ENCODE measurements around the gene NFU1. TPM values are rescaled to one million over a fixed set of nuclear protein-coding genes. Genes with fewer than 3 reads are reported as not detected.
"Not testable (repeated sequence)": the region's sequence is repeated elsewhere in the genome, so short reads cannot be mapped to it uniquely, and the experiment has no call there.

Gene NFU1
- total RNA-seq, 4 donors from 2014 or later = 6.7 to 84.8 (median 45.0) TPM

DNA sequence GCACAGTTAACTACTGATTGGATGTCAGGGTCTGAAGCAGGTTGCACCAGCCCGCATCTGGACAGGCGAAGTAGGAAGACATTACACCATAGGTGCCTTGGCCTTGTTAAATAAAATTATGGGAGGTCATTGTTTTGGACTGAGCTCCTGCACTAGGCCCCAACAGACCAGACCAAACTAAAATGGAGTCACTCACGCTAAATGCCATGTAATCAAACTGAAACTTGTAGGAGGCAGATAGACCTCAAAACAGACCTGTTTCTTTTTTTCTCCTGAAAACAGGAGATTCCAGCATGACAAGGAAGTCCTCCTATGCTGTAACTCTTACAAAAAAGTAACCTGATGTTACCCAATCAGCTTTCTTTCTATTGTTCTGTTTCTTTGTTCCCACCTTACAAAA is 15.5 kb upstream of the NFU1 start:
- in situ Hi-C loops (cut with MboI; ENCODE audit: low pct_ligation_motif_present in 1 of 4, low pct_unique_long_range_greater_than_20kb in 1 of 4, low sequenced_read_pairs in 3 of 4) = no loop called here
- no peaks in the 10 kb centered on the region for H3K9me3 ChIP-seq
- H3K27ac ChIP-seq = no peak overlapping the region
- no peak for DNase-seq
- intact Hi-C loops (cut with DNase I; ENCODE audit: low total_unique reads) = no loop called here
- no peaks in the 10 kb centered on the region for H3K4me1 ChIP-seq
- 86 to 97% methylated on average over 1 to 3 of the region's 3 CpGs for WGBS, 2 donors (ENCODE audit: low coverage in 1 of 2)
- H3K4me3 ChIP-seq = no peak overlapping the region
- no peaks in the 10 kb centered on the region for H3K27me3 ChIP-seq
- H3K36me3 ChIP-seq = no peaks in the 10 kb centered on the region
- TF ChIP-seq POLR2A (IDR thresholded peaks at IDR 0.05) = no peak
- TF ChIP-seq, protein P1, sequence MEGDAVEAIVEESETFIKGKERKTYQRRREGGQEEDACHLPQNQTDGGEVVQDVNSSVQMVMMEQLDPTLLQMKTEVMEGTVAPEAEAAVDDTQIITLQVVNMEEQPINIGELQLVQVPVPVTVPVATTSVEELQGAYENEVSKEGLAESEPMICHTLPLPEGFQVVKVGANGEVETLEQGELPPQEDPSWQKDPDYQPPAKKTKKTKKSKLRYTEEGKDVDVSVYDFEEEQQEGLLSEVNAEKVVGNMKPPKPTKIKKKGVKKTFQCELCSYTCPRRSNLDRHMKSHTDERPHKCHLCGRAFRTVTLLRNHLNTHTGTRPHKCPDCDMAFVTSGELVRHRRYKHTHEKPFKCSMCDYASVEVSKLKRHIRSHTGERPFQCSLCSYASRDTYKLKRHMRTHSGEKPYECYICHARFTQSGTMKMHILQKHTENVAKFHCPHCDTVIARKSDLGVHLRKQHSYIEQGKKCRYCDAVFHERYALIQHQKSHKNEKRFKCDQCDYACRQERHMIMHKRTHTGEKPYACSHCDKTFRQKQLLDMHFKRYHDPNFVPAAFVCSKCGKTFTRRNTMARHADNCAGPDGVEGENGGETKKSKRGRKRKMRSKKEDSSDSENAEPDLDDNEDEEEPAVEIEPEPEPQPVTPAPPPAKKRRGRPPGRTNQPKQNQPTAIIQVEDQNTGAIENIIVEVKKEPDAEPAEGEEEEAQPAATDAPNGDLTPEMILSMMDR (IDR thresholded peaks at IDR 0.05) = no peak
- no peak for TF ChIP-seq POLR2AphosphoS5 (IDR thresholded peaks at IDR 0.05)
- no peak for TF ChIP-seq EP300 (IDR thresholded peaks at IDR 0.05; ENCODE audit: low read depth)

DNA sequence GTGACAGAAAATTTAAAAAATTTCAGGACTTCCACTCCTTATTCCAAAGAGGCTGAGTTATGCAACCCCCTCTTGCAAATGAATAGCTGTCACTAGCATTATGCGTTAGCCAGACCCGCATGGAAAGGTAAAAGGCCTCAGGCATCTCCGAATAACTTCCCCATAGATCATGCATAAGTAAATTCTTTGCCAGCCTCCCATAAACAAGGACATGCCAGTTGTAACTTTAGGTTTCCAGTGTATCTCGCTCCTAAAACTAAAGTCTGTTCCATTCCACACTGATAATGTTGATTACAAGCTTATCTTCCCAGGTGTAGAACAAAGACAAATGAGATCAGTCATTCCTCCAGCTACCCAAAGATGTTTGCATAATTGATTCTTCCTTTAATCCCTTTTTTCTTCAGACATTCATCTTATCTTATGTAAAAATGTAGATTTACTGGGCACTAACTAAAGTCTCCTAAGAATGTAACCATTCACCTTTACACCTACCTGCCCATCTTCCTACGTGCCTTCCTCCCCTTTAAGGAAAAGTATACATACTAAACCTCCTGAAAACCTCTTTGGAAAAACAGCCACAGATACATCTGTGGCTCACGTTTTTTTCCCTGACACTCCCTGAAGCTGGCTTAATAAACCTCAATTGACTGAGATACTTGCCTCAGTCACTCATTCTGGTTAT is 13.6 kb upstream of the NFU1 start:
- Histone ChIP-seq H3K36me3 (no peaks in the 10 kb centered on the region), H3K27ac (no peak overlapping the region)

DNA sequence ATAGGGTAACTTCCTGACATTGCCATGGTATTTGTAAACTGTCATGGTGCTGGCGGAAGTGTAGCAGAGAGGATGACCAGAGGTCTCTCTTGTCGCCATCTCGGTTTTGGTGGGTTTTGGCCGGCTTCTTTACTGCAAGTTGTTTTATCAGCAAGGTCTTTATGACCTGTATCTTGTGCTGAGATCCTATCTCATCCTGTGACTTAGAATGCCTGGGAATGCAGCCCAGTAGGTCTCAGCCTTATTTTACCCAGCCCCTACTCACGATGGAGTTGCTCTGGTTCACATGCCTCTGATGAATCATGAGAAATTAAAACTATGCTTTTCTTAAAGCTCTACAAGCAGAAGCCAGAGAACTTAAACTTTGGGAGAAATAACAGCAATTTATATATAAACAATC is 12.7 kb upstream of the NFU1 start:
- no peak overlapping the region for H3K4me3 ChIP-seq
- no peaks in the 10 kb centered on the region for H3K36me3 ChIP-seq
- no peaks in the 10 kb centered on the region for H3K9me3 ChIP-seq
- DNase-seq = no peak
- in situ Hi-C loops (cut with MboI; ENCODE audit: low pct_ligation_motif_present in 1 of 4, low pct_unique_long_range_greater_than_20kb in 1 of 4, low sequenced_read_pairs in 3 of 4) (no loop called here), intact Hi-C loops (cut with DNase I; ENCODE audit: low total_unique reads) (no loop called here)
- H3K27me3 ChIP-seq = no peaks in the 10 kb centered on the region
- no peaks in the 10 kb centered on the region for H3K4me1 ChIP-seq
- TF ChIP-seq, protein P1 (IDR thresholded peaks at IDR 0.05) = no peak
- TF ChIP-seq POLR2AphosphoS5 (IDR thresholded peaks at IDR 0.05) (no peak), POLR2A (IDR thresholded peaks at IDR 0.05) (no peak), EP300 (IDR thresholded peaks at IDR 0.05; ENCODE audit: low read depth) (no peak)
- 87 to 90% methylated on average over 2 to 5 of the region's 5 CpGs for WGBS, 2 donors (ENCODE audit: low coverage in 1 of 2)
- H3K27ac ChIP-seq = no peak overlapping the region

More for the DNA sequence above, 13.6 kb upstream of the NFU1 start:
- H3K4me3 ChIP-seq = no peak overlapping the region
- in situ Hi-C loops (cut with MboI; ENCODE audit: low pct_ligation_motif_present in 1 of 4, low pct_unique_long_range_greater_than_20kb in 1 of 4, low sequenced_read_pairs in 3 of 4) = no loop called here
- H3K9me3 ChIP-seq = no peaks in the 10 kb centered on the region
- no peaks in the 10 kb centered on the region for H3K27me3 ChIP-seq
- H3K4me1 ChIP-seq = no peaks in the 10 kb centered on the region
- 83 to 87% methylated on average over 6 of the region's 6 CpGs for WGBS, 2 donors (ENCODE audit: low coverage in 1 of 2)
- no peak for DNase-seq
- TF ChIP-seq POLR2AphosphoS5 (IDR thresholded peaks at IDR 0.05) = no peak
- TF ChIP-seq POLR2A (IDR thresholded peaks at IDR 0.05) = no peak
- TF ChIP-seq EP300 (IDR thresholded peaks at IDR 0.05; ENCODE audit: low read depth) = no peak
- TF ChIP-seq, protein P1 (IDR thresholded peaks at IDR 0.05) = no peak
- intact Hi-C loops (cut with DNase I; ENCODE audit: low total_unique reads) = no loop called here

DNA sequence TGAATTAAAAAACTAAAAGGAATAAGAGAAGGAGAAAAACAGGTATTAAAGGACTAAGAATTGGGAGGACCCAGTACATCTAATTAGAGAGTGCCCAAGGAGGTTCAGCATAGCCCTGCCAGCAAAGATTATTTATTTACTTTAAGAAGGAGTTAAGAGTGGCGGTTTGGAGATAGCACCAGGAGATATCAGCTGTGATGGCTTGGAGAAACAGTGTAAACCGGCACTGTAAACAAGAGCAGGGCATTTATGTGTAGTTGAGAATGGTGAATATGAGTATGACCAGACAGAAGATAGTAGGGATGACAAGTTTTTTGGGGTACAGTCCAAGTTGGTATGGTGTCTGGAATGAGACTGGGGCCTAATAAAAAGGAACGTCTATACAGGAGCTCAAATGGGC is 6.4 kb upstream of the NFU1 start:
- H3K4me3 ChIP-seq; in situ Hi-C loops (cut with MboI; ENCODE audit: low pct_ligation_motif_present in 1 of 4, low pct_unique_long_range_greater_than_20kb in 1 of 4, low sequenced_read_pairs in 3 of 4); H3K36me3 ChIP-seq; DNase-seq; H3K9me3 ChIP-seq; intact Hi-C loops (cut with DNase I; ENCODE audit: low total_unique reads); H3K27me3 ChIP-seq; H3K4me1 ChIP-seq; H3K27ac ChIP-seq: not testable (repeated sequence)
- WGBS, 2 donors (ENCODE audit: low coverage in 1 of 2) = 71 to 77% methylated on average over 3 of the region's 3 CpGs

DNA sequence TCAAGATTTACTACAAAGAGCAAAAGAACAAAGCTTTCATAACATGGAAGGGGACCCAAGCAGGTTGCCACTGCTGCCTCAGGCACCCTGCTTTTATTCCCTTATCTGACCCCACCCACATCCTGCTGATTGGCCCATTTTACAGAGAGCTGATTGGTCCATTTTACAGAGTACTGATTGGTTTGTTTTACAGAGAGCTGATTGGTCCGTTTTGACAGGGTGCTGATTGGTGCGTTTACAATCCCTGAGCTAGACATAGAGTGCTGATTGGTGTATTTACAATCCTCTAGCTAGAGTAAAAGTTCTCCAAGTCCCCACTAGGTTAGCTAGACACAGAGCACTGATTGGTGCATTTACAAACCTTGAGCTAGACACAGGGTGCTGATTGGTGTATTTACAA is 2.3 kb upstream of the NFU1 start:
- H3K4me1 ChIP-seq = peaks cover 14 to 24% (median 21%) of the 10 kb centered on the region in 4 donors
- H3K36me3 ChIP-seq; H3K4me3 ChIP-seq; in situ Hi-C loops (cut with MboI; ENCODE audit: low pct_ligation_motif_present in 1 of 4, low pct_unique_long_range_greater_than_20kb in 1 of 4, low sequenced_read_pairs in 3 of 4); DNase-seq; H3K9me3 ChIP-seq; H3K27me3 ChIP-seq; H3K27ac ChIP-seq: not testable (repeated sequence)
- 98% methylated on average over 2 of the region's 2 CpGs; no CpG with 5 or more reads in 1 of the 2 donors for WGBS, 2 donors (ENCODE audit: low coverage in 1 of 2)
- intact Hi-C loops (cut with DNase I; ENCODE audit: low total_unique reads) = loop anchor here (10.0 kb wide), 1 partner anchor 205 kb away; the partner anchor contains the start of gene AAK1
